Measurements from ENCODE around the gene KIAA1217. TPM values are rescaled to one million over a fixed set of nuclear protein-coding genes. Genes with fewer than 3 reads are reported as not detected.

The KIAA1217 gene
- total and polyA plus RNA-seq, 9 of the 15 experiments (the other 6 are each of a cell fraction or from before 2014, with no cell fraction given): 0.04 TPM; not detected in 8

GRCh38 chr10:24272374-24272773 lies 63.4 kb downstream of the KIAA1217 start:
- ATAC-seq: no peak
- CTCF ChIA-PET (ENCODE audit: low intra/inter-chr PET ratio): no interaction called here
- no peak for TF ChIP-seq TRIM25 (IDR thresholded peaks at IDR 0.05; ENCODE audit: borderline replicate concordance)
- no peak for TF ChIP-seq E2F4 (CRISPR knock-in tag; IDR thresholded peaks at IDR 0.05; ENCODE audit: low read depth)
- no peak for TF ChIP-seq ZNF436 (CRISPR knock-in tag; IDR thresholded peaks at IDR 0.05)
- no peak for TF ChIP-seq ZNF512 (tag; IDR thresholded peaks at IDR 0.05)
- TF ChIP-seq ZNF449 (CRISPR knock-in tag; IDR thresholded peaks at IDR 0.05): no peak
- no peak for TF ChIP-seq ZKSCAN3 (CRISPR knock-in tag; IDR thresholded peaks at IDR 0.05)
- no peak for TF ChIP-seq TEAD1 (CRISPR knock-in tag; IDR thresholded peaks at IDR 0.05)
- TF ChIP-seq SMAD4 (CRISPR knock-in tag; conservative IDR thresholded peaks at IDR 0.05): no peak

More at GRCh38 chr10:24272374-24272773, 63.4 kb downstream of the KIAA1217 start:
- no peaks in the 10 kb centered on the region for H4K20me1 ChIP-seq (replicated peaks; ENCODE audit: control insufficient read depth, insufficient read depth, low read length)
- no peak overlapping the region for H3K4me3 ChIP-seq
- no peaks in the 10 kb centered on the region for H3K27me3 ChIP-seq (ENCODE audit: control insufficient read depth in 2 of 2, insufficient read depth in 2 of 2, low read length in 2 of 2)
- no peak overlapping the region for H3K9ac ChIP-seq (ENCODE audit: insufficient read depth in 1 of 2, low read depth in 2 of 2, low read length in 2 of 2)
- in situ Hi-C loops (cut with MboI) (no loop called here), intact Hi-C loops (cut with micrococcal nuclease) (no loop called here)
- H3K27ac ChIP-seq (ENCODE audit: extremely low read depth, low read depth, low read length): no peak overlapping the region
- no TSS peak for BruUV-seq (replicated peaks)
- no peaks in the 10 kb centered on the region for H3K36me3 ChIP-seq (ENCODE audit: control insufficient read depth, insufficient read depth, low read length)
- H3K9me3 ChIP-seq (replicated peaks; ENCODE audit: control insufficient read depth, insufficient read depth, low read depth, low read length): no peaks in the 10 kb centered on the region
- POLR2A ChIA-PET: interaction anchor here (0.6 kb wide), 1 partner anchor 416 kb away, joined by 3 read pairs; no protein-coding TSS in a partner anchor
- DNase-seq (ENCODE audit: extremely low read depth in 1 of 4, low spot score in 3 of 4) (no peak), FAIRE-seq (no peak)
- 0% methylated on average over 7 of the region's 7 CpGs for WGBS (ENCODE audit: insufficient coverage, low coverage, missing lambda C conversion rate)
- no peaks in the 10 kb centered on the region for H3K79me2 ChIP-seq (ENCODE audit: control insufficient read depth, insufficient read depth, low read length)
- H3K9me1 ChIP-seq (ENCODE audit: control insufficient read depth, insufficient read depth, low read length): no peaks in the 10 kb centered on the region
- H2AFZ ChIP-seq (ENCODE audit: low read depth, low read length): no peak overlapping the region
- H3K4me1 ChIP-seq (replicated peaks in 1 of 2; ENCODE audit: control insufficient read depth in 2 of 2, insufficient read depth in 2 of 2, low read length in 2 of 2): no peaks in the 10 kb centered on the region
- H3K4me2 ChIP-seq (ENCODE audit: insufficient read depth, low read length): no peak overlapping the region
